DMS153 (cell line): Measurements from ENCODE around the gene INTS4.
"Not testable (repeated sequence)": the region's sequence is repeated elsewhere in the genome, so short reads cannot be mapped to it uniquely, and the experiment has no call there.

ENCODE experiments used
- DNase-seq: peaks from one replicate; lab custom pipeline; 2025; lab: John Stamatoyannopoulos, UW

INTS4 gene

GRCh38 chr11:77958583-77959177 lies 35.8 kb downstream of the INTS4 start:
- not testable (repeated sequence) for DNase-seq

- not testable (repeated sequence) for DNase-seq
These were observed 51.2 kb downstream of the INTS4 start for GRCh38 chr11:77943296-77943695.

GRCh38 chr11:77942465-77942864 lies 52.0 kb downstream of the INTS4 start:
- DNase-seq: not testable (repeated sequence)

GRCh38 chr11:77933596-77933995 lies 60.9 kb downstream of the INTS4 start:
- DNase-seq: not testable (repeated sequence)

- DNase-seq: not testable (repeated sequence)
These were observed 63.9 kb downstream of the INTS4 start for GRCh38 chr11:77930334-77931208.

GRCh38 chr11:77917713-77918112 lies 76.8 kb downstream of the INTS4 start:
- DNase-seq: not testable (repeated sequence)

- peak; percentile 86 for DNase-seq
These were observed 80.1 kb downstream of the INTS4 start for GRCh38 chr11:77914307-77914791.

- DNase-seq: peak; percentile 55
These were observed 80.7 kb downstream of the INTS4 start for GRCh38 chr11:77913608-77914306.

- not testable (repeated sequence) for DNase-seq
These were observed 83.6 kb downstream of the INTS4 start for GRCh38 chr11:77910828-77911227.

- DNase-seq: no peak
These were observed 85.2 kb downstream of the INTS4 start for GRCh38 chr11:77909277-77909676.

- no peak for DNase-seq
These were observed 85.6 kb downstream of the INTS4 start for GRCh38 chr11:77908835-77909234.

- DNase-seq: not testable (repeated sequence)
These were observed 99.5 kb downstream of the INTS4 start for GRCh38 chr11:77894949-77895348.

GRCh38 chr11:77891703-77892102 lies 102.8 kb downstream of the INTS4 start:
- DNase-seq: peak; percentile 3

- DNase-seq: not testable (repeated sequence)
These were observed 103.2 kb downstream of the INTS4 start for GRCh38 chr11:77891256-77891655.

GRCh38 chr11:77890619-77891056 lies 103.8 kb downstream of the INTS4 start:
- peak; percentile 88 for DNase-seq

- DNase-seq: not testable (repeated sequence)
These were observed 104.3 kb downstream of the INTS4 start for GRCh38 chr11:77890100-77890614.

GRCh38 chr11:77889045-77889444 lies 105.4 kb downstream of the INTS4 start:
- DNase-seq: not testable (repeated sequence)

GRCh38 chr11:77886401-77886800 lies 108.1 kb downstream of the INTS4 start:
- DNase-seq: no peak

- DNase-seq: no peak
These were observed 109.7 kb downstream of the INTS4 start for GRCh38 chr11:77884829-77885190.

GRCh38 chr11:77884186-77884828 lies 110.2 kb downstream of the INTS4 start:
- DNase-seq: no peak

GRCh38 chr11:77883775-77884174 lies 110.7 kb downstream of the INTS4 start:
- no peak for DNase-seq

GRCh38 chr11:77882396-77882795 lies 112.1 kb downstream of the INTS4 start:
- no peak for DNase-seq
